SK-N-SH (cell line): ENCODE results near the gene CPLANE2. TPM values are rescaled to one million over a fixed set of nuclear protein-coding genes. Genes with fewer than 3 reads are reported as not detected.
A peak's percentile ranks its signal among the peaks of the same experiment; 100 is the strongest.

ENCODE experiments used
- CTCF ChIA-PET: fragments of 300-600, 350-600 bp; formaldehyde crosslinking; extraction: SDS; loops from one replicate; lab custom pipeline; 2021; lab: Yijun Ruan, JAX
- POLR2A ChIA-PET: fragments of 350-600 bp; sonication (Branson Sonifier 250); formaldehyde crosslinking; extraction: SDS; loops from one replicate; lab custom pipeline; 2020; ENCODE audit warnings: antibody characterized with exemption, inconsistent platforms; lab: Yijun Ruan, JAX
- DNase-seq: peaks from one replicate; pipeline ENCODE4 v3.0.0; 2012
- H2AFZ ChIP-seq: fragments of 200-600 bp; sonication (generic); 2 replicates; pipeline ENCODE4 v1.8.1; 2016; ENCODE audit warnings: antibody characterized with exemption, mild to moderate bottlenecking, low read depth
- H3F3A ChIP-seq: fragments of 200-600 bp; sonication (generic); replicated peaks from 2 replicates; pipeline ENCODE3; 2016; ENCODE audit warnings: antibody characterized with exemption, mild to moderate bottlenecking; ENCODE audit not compliant: insufficient read depth
- H3K27ac ChIP-seq, 2 experiments: fragments of 200-500 bp in 1 of 2; fragments of 200-600 bp in 1 of 2; sonication (Bioruptor generic) in 1 of 2; sonication (generic), shearing (Covaris generic) in 1 of 2; 2 replicates each; pipeline versions ENCODE4 v1.5.1 to v1.6.1; 2014 to 2016; ENCODE audit warnings: low read depth in 2 of 2, inconsistent platforms in 1 of 2, low read length in 1 of 2, mild to moderate bottlenecking in 1 of 2, mixed read lengths in 1 of 2
- H3K27me3 ChIP-seq: fragments of 200-600 bp; sonication (generic), shearing (Covaris generic); 2 replicates; pipeline ENCODE4 v1.6.1; 2016; ENCODE audit warnings: mixed run types; ENCODE audit not compliant: insufficient read depth
- H3K36me3 ChIP-seq, 2 experiments: fragments of 200-500 bp in 1 of 2; fragments of 200-600 bp in 1 of 2; sonication (Bioruptor generic) in 1 of 2; sonication (generic) in 1 of 2; replicated peaks in 1 of 2; 2 replicates each; pipeline versions ENCODE3 to v1.5.1; 2014 to 2016; ENCODE audit warnings: low read length in 1 of 2, mild to moderate bottlenecking in 1 of 2; ENCODE audit not compliant: insufficient read depth in 2 of 2, control insufficient read depth in 1 of 2
- H3K4me1 ChIP-seq, 2 experiments: fragments of 200-500 bp in 1 of 2; fragments of 200-600 bp in 1 of 2; sonication (Bioruptor generic) in 1 of 2; sonication (generic), shearing (Covaris generic) in 1 of 2; 2 replicates each; pipeline versions ENCODE4 v1.5.1 to v1.6.1; 2014 to 2016; ENCODE audit warnings: low read depth in 1 of 2, low read length in 1 of 2, mixed run types in 1 of 2; ENCODE audit not compliant: insufficient read depth in 2 of 2, control insufficient read depth in 1 of 2
- H3K4me2 ChIP-seq: fragments of 200-600 bp; sonication (generic), shearing (Covaris generic); 2 replicates; pipeline ENCODE4 v1.6.1; 2017; ENCODE audit warnings: mixed run types
- H3K4me3 ChIP-seq, 2 experiments: fragments of 200-500 bp in 1 of 2; fragments of 200-600 bp in 1 of 2; sonication (Bioruptor generic) in 1 of 2; sonication (generic), shearing (Covaris generic) in 1 of 2; 2 replicates each; pipeline versions ENCODE4 v1.5.1 to v1.8.1; 2014 to 2016; ENCODE audit warnings: low read depth in 2 of 2, inconsistent platforms in 1 of 2, low read length in 1 of 2, mild to moderate bottlenecking in 1 of 2, mixed read lengths in 1 of 2, moderate library complexity in 1 of 2
- H3K79me2 ChIP-seq: fragments of 200-600 bp; sonication (generic); 2 replicates; pipeline ENCODE4 v1.8.1; 2017; ENCODE audit warnings: mild to moderate bottlenecking; ENCODE audit not compliant: insufficient read depth
- H3K9ac ChIP-seq: fragments of 200-600 bp; sonication (generic); 2 replicates; pipeline ENCODE4 v1.6.1; 2017; ENCODE audit warnings: mixed run types
- H3K9me2 ChIP-seq: fragments of 200-600 bp; sonication (generic); 2 replicates; pipeline ENCODE4 v1.6.1; 2017; ENCODE audit warnings: mixed run types
- H3K9me3 ChIP-seq: fragments of 200-600 bp; sonication (generic); 2 replicates; pipeline ENCODE4 v1.6.1; 2017; ENCODE audit warnings: mixed run types, mild to moderate bottlenecking, moderate library complexity
- H4K20me1 ChIP-seq: fragments of 200-600 bp; sonication (generic); 2 replicates; pipeline ENCODE4 v1.6.1; 2017; ENCODE audit warnings: mild to moderate bottlenecking, mixed run types; ENCODE audit not compliant: insufficient read depth
- CHD2 ChIP-seq: fragments of 150-350 bp; IDR thresholded peaks from 2 replicates; pipeline ENCODE4 v1.6.1; 2018; ENCODE audit warnings: low read length; ENCODE audit not compliant: partially characterized antibody
- ELF1 ChIP-seq: IDR thresholded peaks from 2 replicates; pipeline ENCODE4 v1.4.0; 2012
- EP300 ChIP-seq, 2 experiments: IDR thresholded peaks; 2 replicates each; pipeline versions ENCODE4 v1.4.0 to v1.6.1; 2012; ENCODE audit warnings: borderline replicate concordance in 1 of 2, low read depth in 1 of 2, low read length in 1 of 2
- EZH2phosphoT487 ChIP-seq: fragments of 200-600 bp; sonication (generic); IDR thresholded peaks from 2 replicates; pipeline ENCODE4 v1.6.1; 2017; ENCODE audit warnings: low read depth, mixed run types, mild to moderate bottlenecking, antibody characterized with exemption, moderate library complexity, borderline replicate concordance
- FOXJ3 ChIP-seq: sonication (generic); formaldehyde crosslinking; IDR thresholded peaks from 2 replicates; pipeline ENCODE4 v1.5.1; 2020; ENCODE audit warnings: mild to moderate bottlenecking, missing genetic modification reagents
- JUND ChIP-seq: IDR thresholded peaks from 2 replicates; pipeline ENCODE4 v1.4.0; 2012
- MEF2A ChIP-seq: IDR thresholded peaks from 2 replicates; pipeline ENCODE4 v1.4.0; 2012; ENCODE audit warnings: low read depth, borderline replicate concordance
- NRF1 ChIP-seq: IDR thresholded peaks from 2 replicates; pipeline ENCODE4 v1.6.1; 2012; ENCODE audit warnings: low read depth, mild to moderate bottlenecking, low read length
- RXRA ChIP-seq: IDR thresholded peaks from 2 replicates; pipeline ENCODE4 v1.4.0; 2012; ENCODE audit warnings: low read depth, mild to moderate bottlenecking, borderline replicate concordance
- SIN3A ChIP-seq: IDR thresholded peaks from 2 replicates; pipeline ENCODE4 v1.6.1; 2012; ENCODE audit warnings: low read depth, mild to moderate bottlenecking, low read length, moderate library complexity, borderline replicate concordance
- SMC3 ChIP-seq: IDR thresholded peaks from 2 replicates; pipeline ENCODE4 v1.6.1; 2012; ENCODE audit warnings: low read depth, low read length, improper control_type of control experiment
- TCF12 ChIP-seq: IDR thresholded peaks from 2 replicates; pipeline ENCODE4 v1.4.0; 2012
- TEAD4 ChIP-seq: IDR thresholded peaks from 2 replicates; pipeline ENCODE4 v1.4.0; 2012; ENCODE audit warnings: mild to moderate bottlenecking, borderline replicate concordance; ENCODE audit not compliant: insufficient read depth
- WGBS: methylation state at CpG from one replicate; pipeline ENCODE4 v1.1.6; 2017; ENCODE audit warnings: low lambda C conversion rate; 5-methylcytosine and 5-hydroxymethylcytosine counted together
- polyA plus RNA-seq, 3 experiments: library from polyadenylated mRNA; depleted of rRNA; stranded (reverse); fragments of >200 nt; gene quantifications; 2 replicates each; pipeline ENCODE4 v1.2.3, GENCODE V29; 2012
- TF ChIP-seq, protein P1 (sequence below): IDR thresholded peaks from 2 replicates; pipeline ENCODE4; 2012
- TF ChIP-seq, protein P2 (sequence below): IDR thresholded peaks from 2 replicates; pipeline ENCODE4 v1.4.0; 2012; ENCODE audit warnings: low read depth, borderline replicate concordance
- TF ChIP-seq, protein P3 (sequence below): IDR thresholded peaks from 2 replicates; pipeline ENCODE4 v1.6.1; 2012; ENCODE audit warnings: mild to moderate bottlenecking, low read depth, low read length, moderate library complexity
- TF ChIP-seq, protein P4 (sequence below): fragments of 200-600 bp; sonication (generic); IDR thresholded peaks from 2 replicates; pipeline ENCODE4 v1.6.1; 2017; ENCODE audit warnings: antibody characterized with exemption, mild to moderate bottlenecking, moderate library complexity

Gene CPLANE2
- polyA plus RNA-seq, 1 of the 3 experiments (the other 2 are of a cell fraction): 8.6 TPM

DNA sequence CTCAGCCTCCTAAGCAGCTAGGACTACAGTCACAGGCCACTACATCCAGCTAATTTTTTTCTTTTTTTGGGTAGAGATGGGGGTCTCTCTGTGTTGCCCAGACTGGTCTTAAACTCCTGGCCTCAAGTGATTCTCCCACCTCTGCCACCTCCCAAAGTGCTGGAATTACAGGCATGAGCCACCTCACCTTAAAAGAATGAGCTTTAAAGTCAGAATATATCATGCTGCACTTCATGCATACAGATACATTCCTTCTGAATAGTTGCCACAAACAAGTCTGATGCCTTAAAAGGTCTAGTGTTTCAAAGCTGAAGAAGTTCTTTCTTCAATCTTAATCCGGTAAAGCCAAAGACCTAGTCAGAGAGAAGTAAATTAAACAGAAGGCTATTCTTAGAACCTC is 23.8 kb upstream of the CPLANE2 start:
- Histone ChIP-seq H3K27me3 (no peaks in the 10 kb centered on the region), H3K4me1 (peaks cover 2 to 7% of the 10 kb centered on the region in 2 experiments; a peak in 2 of 4 replicates), H3K36me3 (peaks cover 3 to 6% of the 10 kb centered on the region in 2 experiments), H3K9ac (0 out of 2 replicates have a peak overlapping the region, but pooled peaks have one; percentile 2), H3F3A (peaks cover 15% of the 10 kb centered on the region), H3K4me3 (no peak overlapping the region), H3K9me3 (no peaks in the 10 kb centered on the region), H3K9me2 (no peaks in the 10 kb centered on the region), H3K4me2 (0 out of 2 replicates have a peak overlapping the region, but pooled peaks have one; percentile 18), H4K20me1 (no peaks in the 10 kb centered on the region), H3K27ac (peak overlapping the region in 1 of 2 experiments; percentile 46; a peak in 3 of 4 replicates), H2AFZ (no peak overlapping the region), H3K79me2 (peaks cover 46% of the 10 kb centered on the region)
- POLR2A ChIA-PET: no interaction called here
- TF ChIP-seq TCF12 (no peak), JUND (peak; percentile 37)
- CTCF ChIA-PET: interaction anchor here (1.0 to 2.1 kb wide), 3 partner anchors 16 to 178 kb away, joined by 3 to 7 read pairs (median 3); no protein-coding TSS in a partner anchor
- no peak for DNase-seq
- WGBS: 57% methylated on average over 1 of the region's 1 CpG

DNA sequence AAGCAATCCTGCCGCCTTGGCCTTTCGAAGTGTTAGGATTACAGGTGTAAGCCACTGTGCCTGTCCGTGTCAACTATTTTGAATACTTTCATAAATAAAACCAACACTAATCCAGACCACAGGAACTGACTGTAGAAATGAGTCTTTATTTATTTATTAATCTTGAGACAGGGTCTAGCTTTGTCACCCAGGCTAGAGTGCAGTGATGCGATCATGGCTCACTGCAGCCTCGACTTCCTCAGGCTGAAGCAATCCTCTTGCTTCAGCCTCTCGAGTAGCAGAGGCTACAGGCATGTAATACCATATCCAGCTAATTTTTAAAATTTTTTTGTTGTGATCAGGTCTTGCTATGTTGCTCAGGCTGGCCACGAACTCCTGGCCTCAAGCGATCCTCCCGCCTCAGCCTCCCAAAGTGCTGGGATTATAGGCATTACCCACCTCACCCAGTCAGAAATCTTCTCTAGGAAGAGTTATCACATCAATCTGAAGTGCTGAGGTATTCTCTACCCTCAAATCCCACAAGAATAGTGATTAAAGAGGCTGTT is 21.7 kb upstream of the CPLANE2 start:
- Histone ChIP-seq H3K27me3 (no peaks in the 10 kb centered on the region), H4K20me1 (no peaks in the 10 kb centered on the region), H3K27ac (no peak overlapping the region), H3F3A (peaks cover 14% of the 10 kb centered on the region), H3K9me3 (no peaks in the 10 kb centered on the region), H3K9me2 (no peaks in the 10 kb centered on the region), H3K4me2 (no peak overlapping the region), H3K4me3 (no peak overlapping the region), H3K4me1 (peaks cover 7 to 22% of the 10 kb centered on the region in 2 experiments; a peak in 3 of 4 replicates), H3K79me2 (peaks cover 39% of the 10 kb centered on the region), H3K9ac (no peak overlapping the region), H3K36me3 (peaks cover 12 to 16% of the 10 kb centered on the region in 2 experiments), H2AFZ (no peak overlapping the region)
- ChIA-PET CTCF (interaction anchor here (1.4 to 1.8 kb wide), 5 partner anchors 8 to 186 kb away, joined by 3 to 5 read pairs (median 4); partner anchors contain the start of genes FAM131C and FBXO42), POLR2A (no interaction called here)
- no peak for DNase-seq
- TF ChIP-seq CHD2: no peak
- no peak for TF ChIP-seq SIN3A
- TF ChIP-seq NRF1: no peak
- no peak for TF ChIP-seq SMC3
- TF ChIP-seq, protein P1, sequence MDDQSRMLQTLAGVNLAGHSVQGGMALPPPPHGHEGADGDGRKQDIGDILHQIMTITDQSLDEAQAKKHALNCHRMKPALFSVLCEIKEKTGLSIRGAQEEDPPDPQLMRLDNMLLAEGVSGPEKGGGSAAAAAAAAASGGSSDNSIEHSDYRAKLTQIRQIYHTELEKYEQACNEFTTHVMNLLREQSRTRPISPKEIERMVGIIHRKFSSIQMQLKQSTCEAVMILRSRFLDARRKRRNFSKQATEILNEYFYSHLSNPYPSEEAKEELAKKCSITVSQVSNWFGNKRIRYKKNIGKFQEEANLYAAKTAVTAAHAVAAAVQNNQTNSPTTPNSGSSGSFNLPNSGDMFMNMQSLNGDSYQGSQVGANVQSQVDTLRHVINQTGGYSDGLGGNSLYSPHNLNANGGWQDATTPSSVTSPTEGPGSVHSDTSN: no peak
- no peak for TF ChIP-seq ELF1
- TF ChIP-seq, protein P2, sequence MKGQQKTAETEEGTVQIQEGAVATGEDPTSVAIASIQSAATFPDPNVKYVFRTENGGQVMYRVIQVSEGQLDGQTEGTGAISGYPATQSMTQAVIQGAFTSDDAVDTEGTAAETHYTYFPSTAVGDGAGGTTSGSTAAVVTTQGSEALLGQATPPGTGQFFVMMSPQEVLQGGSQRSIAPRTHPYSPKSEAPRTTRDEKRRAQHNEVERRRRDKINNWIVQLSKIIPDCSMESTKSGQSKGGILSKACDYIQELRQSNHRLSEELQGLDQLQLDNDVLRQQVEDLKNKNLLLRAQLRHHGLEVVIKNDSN: no peak
- no peak for TF ChIP-seq RXRA
- no peak for TF ChIP-seq MEF2A
- TF ChIP-seq TEAD4: no peak
- TF ChIP-seq, protein P3, sequence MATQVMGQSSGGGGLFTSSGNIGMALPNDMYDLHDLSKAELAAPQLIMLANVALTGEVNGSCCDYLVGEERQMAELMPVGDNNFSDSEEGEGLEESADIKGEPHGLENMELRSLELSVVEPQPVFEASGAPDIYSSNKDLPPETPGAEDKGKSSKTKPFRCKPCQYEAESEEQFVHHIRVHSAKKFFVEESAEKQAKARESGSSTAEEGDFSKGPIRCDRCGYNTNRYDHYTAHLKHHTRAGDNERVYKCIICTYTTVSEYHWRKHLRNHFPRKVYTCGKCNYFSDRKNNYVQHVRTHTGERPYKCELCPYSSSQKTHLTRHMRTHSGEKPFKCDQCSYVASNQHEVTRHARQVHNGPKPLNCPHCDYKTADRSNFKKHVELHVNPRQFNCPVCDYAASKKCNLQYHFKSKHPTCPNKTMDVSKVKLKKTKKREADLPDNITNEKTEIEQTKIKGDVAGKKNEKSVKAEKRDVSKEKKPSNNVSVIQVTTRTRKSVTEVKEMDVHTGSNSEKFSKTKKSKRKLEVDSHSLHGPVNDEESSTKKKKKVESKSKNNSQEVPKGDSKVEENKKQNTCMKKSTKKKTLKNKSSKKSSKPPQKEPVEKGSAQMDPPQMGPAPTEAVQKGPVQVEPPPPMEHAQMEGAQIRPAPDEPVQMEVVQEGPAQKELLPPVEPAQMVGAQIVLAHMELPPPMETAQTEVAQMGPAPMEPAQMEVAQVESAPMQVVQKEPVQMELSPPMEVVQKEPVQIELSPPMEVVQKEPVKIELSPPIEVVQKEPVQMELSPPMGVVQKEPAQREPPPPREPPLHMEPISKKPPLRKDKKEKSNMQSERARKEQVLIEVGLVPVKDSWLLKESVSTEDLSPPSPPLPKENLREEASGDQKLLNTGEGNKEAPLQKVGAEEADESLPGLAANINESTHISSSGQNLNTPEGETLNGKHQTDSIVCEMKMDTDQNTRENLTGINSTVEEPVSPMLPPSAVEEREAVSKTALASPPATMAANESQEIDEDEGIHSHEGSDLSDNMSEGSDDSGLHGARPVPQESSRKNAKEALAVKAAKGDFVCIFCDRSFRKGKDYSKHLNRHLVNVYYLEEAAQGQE: no peak
- no peak for TF ChIP-seq EP300 (IDR thresholded peaks at IDR 0.05; ENCODE audit: borderline replicate concordance in 1 of 2, low read depth in 1 of 2, low read length in 1 of 2)
- TF ChIP-seq, protein P4, sequence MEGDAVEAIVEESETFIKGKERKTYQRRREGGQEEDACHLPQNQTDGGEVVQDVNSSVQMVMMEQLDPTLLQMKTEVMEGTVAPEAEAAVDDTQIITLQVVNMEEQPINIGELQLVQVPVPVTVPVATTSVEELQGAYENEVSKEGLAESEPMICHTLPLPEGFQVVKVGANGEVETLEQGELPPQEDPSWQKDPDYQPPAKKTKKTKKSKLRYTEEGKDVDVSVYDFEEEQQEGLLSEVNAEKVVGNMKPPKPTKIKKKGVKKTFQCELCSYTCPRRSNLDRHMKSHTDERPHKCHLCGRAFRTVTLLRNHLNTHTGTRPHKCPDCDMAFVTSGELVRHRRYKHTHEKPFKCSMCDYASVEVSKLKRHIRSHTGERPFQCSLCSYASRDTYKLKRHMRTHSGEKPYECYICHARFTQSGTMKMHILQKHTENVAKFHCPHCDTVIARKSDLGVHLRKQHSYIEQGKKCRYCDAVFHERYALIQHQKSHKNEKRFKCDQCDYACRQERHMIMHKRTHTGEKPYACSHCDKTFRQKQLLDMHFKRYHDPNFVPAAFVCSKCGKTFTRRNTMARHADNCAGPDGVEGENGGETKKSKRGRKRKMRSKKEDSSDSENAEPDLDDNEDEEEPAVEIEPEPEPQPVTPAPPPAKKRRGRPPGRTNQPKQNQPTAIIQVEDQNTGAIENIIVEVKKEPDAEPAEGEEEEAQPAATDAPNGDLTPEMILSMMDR: no peak
- TF ChIP-seq EZH2phosphoT487: no peak
- TF ChIP-seq FOXJ3: no peak
- WGBS: 94% methylated on average over 9 of the region's 9 CpGs
